H9 (cell line): ENCODE data around the gene DUSP2. TPM values are rescaled to one million over a fixed set of nuclear protein-coding genes. Genes with fewer than 3 reads are reported as not detected.

Source experiments
- DNase-seq: peaks from one replicate; pipeline ENCODE4 v3.0.0-alpha.2; 2017
- H2AFZ ChIP-seq: one replicate; pipeline ENCODE4 v1.6.1; 2013; ENCODE audit warnings: mild to moderate bottlenecking, low read length, control low read depth, moderate library complexity
- H2AK5ac ChIP-seq: 2 replicates; pipeline ENCODE4 v1.6.1; 2013; ENCODE audit warnings: low read length, control low read depth, mixed read lengths; ENCODE audit not compliant: insufficient read length
- H2BK120ac ChIP-seq: one replicate; pipeline ENCODE4 v1.6.1; 2013; ENCODE audit warnings: low read depth, mild to moderate bottlenecking, low read length, control low read depth, inconsistent platforms; ENCODE audit not compliant: poor library complexity, severe bottlenecking
- H2BK12ac ChIP-seq: 2 replicates; pipeline ENCODE4 v1.6.1; 2013; ENCODE audit warnings: low read length, control low read depth, mixed read lengths, low read depth; ENCODE audit not compliant: insufficient read length
- H2BK15ac ChIP-seq: 2 replicates; pipeline ENCODE4 v1.6.1; 2013; ENCODE audit warnings: low read depth, low read length, control low read depth
- H2BK20ac ChIP-seq: one replicate; pipeline ENCODE4 v1.6.1; 2013; ENCODE audit warnings: low read depth, mild to moderate bottlenecking, low read length, control low read depth, inconsistent platforms; ENCODE audit not compliant: poor library complexity, severe bottlenecking
- H2BK5ac ChIP-seq: 2 replicates; pipeline ENCODE4 v1.6.1; 2013; ENCODE audit warnings: low read length, control low read depth, mixed read lengths; ENCODE audit not compliant: insufficient read length
- H3K14ac ChIP-seq: 2 replicates; pipeline ENCODE4 v1.6.1; 2013; ENCODE audit warnings: low read length, control low read depth; ENCODE audit not compliant: insufficient read depth
- H3K18ac ChIP-seq: 2 replicates; pipeline ENCODE4 v1.6.1; 2013; ENCODE audit warnings: low read depth, mild to moderate bottlenecking, mixed read lengths, low read length, control low read depth; ENCODE audit not compliant: insufficient read length
- H3K23ac ChIP-seq: 2 replicates; pipeline ENCODE4 v1.6.1; 2013; ENCODE audit warnings: low read length, control low read depth, mixed read lengths, low read depth; ENCODE audit not compliant: insufficient read length
- H3K23me2 ChIP-seq: 2 replicates; pipeline ENCODE4 v1.6.1; 2013; ENCODE audit warnings: low read depth, mild to moderate bottlenecking, mixed read lengths, low read length, control low read depth; ENCODE audit not compliant: insufficient read length, poor library complexity, severe bottlenecking
- H3K27ac ChIP-seq: 2 replicates; pipeline ENCODE4 v1.5.1; 2013; ENCODE audit warnings: low read length, control low read depth, mixed read lengths, low read depth; ENCODE audit not compliant: insufficient read length
- H3K27me3 ChIP-seq: 2 replicates; pipeline ENCODE4 v1.6.1; 2013; ENCODE audit warnings: low read length, control low read depth, inconsistent platforms; ENCODE audit not compliant: insufficient read depth
- H3K4ac ChIP-seq: 2 replicates; pipeline ENCODE4 v1.6.1; 2013; ENCODE audit warnings: low read depth, mild to moderate bottlenecking, control low read depth, inconsistent platforms, low read length, moderate library complexity
- H3K4me1 ChIP-seq: 2 replicates; pipeline ENCODE4 v1.6.1; 2013; ENCODE audit warnings: low read length, control low read depth, inconsistent platforms; ENCODE audit not compliant: insufficient read depth
- H3K4me2 ChIP-seq: 2 replicates; pipeline ENCODE4 v1.6.1; 2013; ENCODE audit warnings: low read length, control low read depth, mixed read lengths; ENCODE audit not compliant: insufficient read length, insufficient read depth
- H3K56ac ChIP-seq: 2 replicates; pipeline ENCODE4 v1.6.1; 2013; ENCODE audit warnings: low read depth, mild to moderate bottlenecking, mixed read lengths, low read length, control low read depth; ENCODE audit not compliant: insufficient read length
- H3K79me1 ChIP-seq: 2 replicates; pipeline ENCODE4 v1.6.1; 2013; ENCODE audit warnings: low read depth, mild to moderate bottlenecking, moderate library complexity, low read length, control low read depth, inconsistent platforms; ENCODE audit not compliant: insufficient read depth, poor library complexity, severe bottlenecking
- H3K79me2 ChIP-seq: 2 replicates; pipeline ENCODE4 v1.6.1; 2013; ENCODE audit warnings: low read length, control low read depth, inconsistent platforms; ENCODE audit not compliant: insufficient read depth
- H3K9ac ChIP-seq: 2 replicates; pipeline ENCODE4 v1.6.1; 2013; ENCODE audit warnings: low read length, control low read depth, mixed read lengths; ENCODE audit not compliant: insufficient read length; ENCODE audit errors: extremely low read depth
- H3K9me3 ChIP-seq: one replicate; pipeline ENCODE4 v1.6.1; 2013; ENCODE audit warnings: low read depth, low read length, inconsistent platforms; ENCODE audit not compliant: control insufficient read depth
- H3T11ph ChIP-seq: one replicate; pipeline ENCODE4 v1.6.1; 2013; ENCODE audit warnings: mild to moderate bottlenecking, low read length, control low read depth, inconsistent platforms
- H4K20me1 ChIP-seq: one replicate; pipeline ENCODE4 v1.6.1; 2013; ENCODE audit not compliant: control insufficient read depth, insufficient read length, insufficient read depth
- H4K5ac ChIP-seq: 2 replicates; pipeline ENCODE4 v1.6.1; 2013; ENCODE audit warnings: low read depth, mild to moderate bottlenecking, mixed read lengths, low read length, control low read depth; ENCODE audit not compliant: insufficient read length
- H4K8ac ChIP-seq: replicated peaks from 2 replicates; pipeline ENCODE4 v1.6.1; 2013; ENCODE audit warnings: low read length, control low read depth, mixed read lengths, low read depth; ENCODE audit not compliant: insufficient read length
- H4K91ac ChIP-seq: 2 replicates; pipeline ENCODE4 v1.6.1; 2013; ENCODE audit warnings: low read depth, mild to moderate bottlenecking, moderate library complexity, mixed read lengths, low read length, control low read depth; ENCODE audit not compliant: insufficient read length
- H3K27ac Mint-ChIP-seq, 3 experiments: 2 replicates in 2 of 3; 3 replicates in 1 of 3; pipeline ENCODE4 v1.8.0; 2020 to 2021; ENCODE audit warnings: mixed read lengths in 3 of 3, mild to moderate bottlenecking in 1 of 3, moderate library complexity in 1 of 3
- H3K27me3 Mint-ChIP-seq: 2 replicates; pipeline ENCODE4 v1.8.0; 2021; ENCODE audit warnings: low read depth, mild to moderate bottlenecking, moderate library complexity, mixed read lengths
- H3K36me3 Mint-ChIP-seq, 3 experiments: 2 replicates in 2 of 3; 3 replicates in 1 of 3; pipeline ENCODE4 v1.8.0; 2020 to 2021; ENCODE audit warnings: low read depth in 3 of 3, mixed read lengths in 3 of 3; ENCODE audit not compliant: insufficient read depth in 1 of 3
- H3K4me1 Mint-ChIP-seq, 2 experiments: 2 replicates each; pipeline ENCODE4 v1.8.0; 2020; ENCODE audit warnings: mixed read lengths in 2 of 2
- H3K4me3 Mint-ChIP-seq, 2 experiments: 2 replicates in 1 of 2; 3 replicates in 1 of 2; pipeline ENCODE4 v1.8.0; 2020 to 2021; ENCODE audit warnings: mild to moderate bottlenecking in 2 of 2, mixed read lengths in 2 of 2, moderate library complexity in 1 of 2
- H3K9me3 Mint-ChIP-seq, 2 experiments: 2 replicates in 1 of 2; 3 replicates in 1 of 2; pipeline ENCODE4 v1.8.0; 2020; ENCODE audit warnings: mild to moderate bottlenecking in 2 of 2, mixed read lengths in 2 of 2, moderate library complexity in 1 of 2
- WGBS: extraction: QIAGEN DNeasy Blood & Tissue Kit; methylation state at CpG from one replicate; pipeline ENCODE4 v1.1.7; 2013; ENCODE audit warnings: missing lambda C conversion rate, low lambda C conversion rate, mixed read lengths; ENCODE audit not compliant: insufficient read length; ENCODE audit errors: extremely low coverage; 5-methylcytosine and 5-hydroxymethylcytosine counted together
- total RNA-seq: library from RNA; stranded (reverse); gene quantifications from 2 replicates; pipeline ENCODE4 v1.2.1, GENCODE V29; 2021
- TF ChIP-seq, protein P1 (sequence below): fragments of 200-600 bp; sonication (generic); conservative IDR thresholded peaks from 3 replicates; pipeline ENCODE4 v1.8.0; 2021; ENCODE audit warnings: antibody characterized with exemption, mild to moderate bottlenecking

DUSP2 gene
- total RNA-seq, 1 experiment from 2014 or later, result 14.9 TPM

DNA sequence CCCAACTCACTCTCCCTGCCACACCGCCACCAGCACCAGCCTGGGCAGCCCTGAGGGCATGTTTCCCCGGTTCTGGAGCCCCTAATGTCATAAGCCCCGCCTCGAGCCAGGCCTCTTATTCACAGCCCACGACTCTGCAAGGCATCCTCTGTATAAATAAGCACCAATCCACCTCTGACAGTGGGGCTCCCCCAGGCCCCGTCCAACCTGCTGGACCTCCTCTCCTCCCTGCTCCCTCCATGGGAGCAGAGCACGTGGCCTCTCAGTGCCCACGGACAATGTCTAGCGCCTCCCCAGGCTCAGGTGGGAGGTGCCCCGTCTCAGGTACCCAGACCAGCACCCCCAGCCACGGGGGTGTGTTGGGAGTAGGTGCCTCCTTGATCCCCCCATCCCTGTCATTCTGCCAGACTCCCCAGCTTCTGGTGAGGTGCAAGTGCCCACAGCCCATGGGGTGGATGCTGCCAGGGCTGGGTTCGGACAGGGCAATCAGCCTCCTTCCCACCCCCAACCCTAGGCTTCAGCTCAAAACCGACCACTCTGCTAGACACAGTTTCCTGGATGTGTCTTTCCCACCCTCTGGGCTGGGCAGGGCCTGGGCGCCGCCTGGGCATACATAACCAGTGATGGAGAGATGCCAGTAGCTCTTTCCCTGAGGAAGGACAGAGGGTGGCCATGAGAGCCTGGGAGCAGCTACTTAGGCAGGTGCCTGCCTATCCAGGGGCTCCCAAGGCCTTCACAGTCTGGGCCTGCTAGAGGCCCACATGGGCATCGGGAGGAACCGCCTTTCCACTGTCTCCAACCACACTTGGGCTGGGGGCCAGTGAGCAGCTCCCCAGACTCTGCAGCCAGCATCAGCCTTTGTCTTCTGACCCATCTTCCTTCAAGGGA is 27.3 kb downstream of the DUSP2 start:
- H3K4ac ChIP-seq, result no peak overlapping the region
- no peaks in the 10 kb centered on the region for H3K4me1 ChIP-seq
- H3K4me2 ChIP-seq, result no peak overlapping the region
- no peak overlapping the region for H4K8ac ChIP-seq
- H3K27me3 ChIP-seq, result no peaks in the 10 kb centered on the region; the same call in 1 of the 2 replicates
- H2BK15ac ChIP-seq, result no peak overlapping the region
- H3K79me2 ChIP-seq, result no peaks in the 10 kb centered on the region
- no peak overlapping the region for H4K5ac ChIP-seq
- H3K23me2 ChIP-seq, result peaks cover 9% of the 10 kb centered on the region
- H2AFZ ChIP-seq, result no peak overlapping the region
- WGBS, result no CpG with 5 or more reads among the region's 17 CpGs
- Mint-ChIP-seq H3K27me3 (peaks cover 72% of the 10 kb centered on the region), H3K27ac (no peak overlapping the region), H3K9me3 (peaks cover 2 to 4% of the 10 kb centered on the region in 2 experiments; a peak in 2 of 5 replicates), H3K4me3 (peak overlapping the region; percentile 51 to 74), H3K4me1 (peaks cover 19 to 36% of the 10 kb centered on the region in 2 experiments), H3K36me3 (peaks cover 0 to 8% (median 8%) of the 10 kb centered on the region in 3 experiments; a peak in 3 of 7 replicates)
- H3K56ac ChIP-seq, result no peak overlapping the region
- no peak overlapping the region for H4K91ac ChIP-seq
- DNase-seq, result no peak
- TF ChIP-seq, protein P1, sequence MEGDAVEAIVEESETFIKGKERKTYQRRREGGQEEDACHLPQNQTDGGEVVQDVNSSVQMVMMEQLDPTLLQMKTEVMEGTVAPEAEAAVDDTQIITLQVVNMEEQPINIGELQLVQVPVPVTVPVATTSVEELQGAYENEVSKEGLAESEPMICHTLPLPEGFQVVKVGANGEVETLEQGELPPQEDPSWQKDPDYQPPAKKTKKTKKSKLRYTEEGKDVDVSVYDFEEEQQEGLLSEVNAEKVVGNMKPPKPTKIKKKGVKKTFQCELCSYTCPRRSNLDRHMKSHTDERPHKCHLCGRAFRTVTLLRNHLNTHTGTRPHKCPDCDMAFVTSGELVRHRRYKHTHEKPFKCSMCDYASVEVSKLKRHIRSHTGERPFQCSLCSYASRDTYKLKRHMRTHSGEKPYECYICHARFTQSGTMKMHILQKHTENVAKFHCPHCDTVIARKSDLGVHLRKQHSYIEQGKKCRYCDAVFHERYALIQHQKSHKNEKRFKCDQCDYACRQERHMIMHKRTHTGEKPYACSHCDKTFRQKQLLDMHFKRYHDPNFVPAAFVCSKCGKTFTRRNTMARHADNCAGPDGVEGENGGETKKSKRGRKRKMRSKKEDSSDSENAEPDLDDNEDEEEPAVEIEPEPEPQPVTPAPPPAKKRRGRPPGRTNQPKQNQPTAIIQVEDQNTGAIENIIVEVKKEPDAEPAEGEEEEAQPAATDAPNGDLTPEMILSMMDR, result peak; percentile 37
- H3K27ac ChIP-seq, result no peak overlapping the region
- no peak overlapping the region for H3T11ph ChIP-seq
- H2BK120ac ChIP-seq, result no peak overlapping the region
- H3K9me3 ChIP-seq, result no peaks in the 10 kb centered on the region
- no peak overlapping the region for H3K18ac ChIP-seq
- H4K20me1 ChIP-seq, result no peaks in the 10 kb centered on the region
- H2AK5ac ChIP-seq, result no peak overlapping the region
- H2BK5ac ChIP-seq, result no peak overlapping the region
- H2BK20ac ChIP-seq, result no peak overlapping the region
- no peak overlapping the region for H3K23ac ChIP-seq
- H2BK12ac ChIP-seq, result no peak overlapping the region
- H3K9ac ChIP-seq, result no peak overlapping the region
- no peaks in the 10 kb centered on the region for H3K79me1 ChIP-seq
- no peak overlapping the region for H3K14ac ChIP-seq
